Thoracic aorta (tissue), 2 donors: ENCODE data around the gene CTRB1. TPM values are rescaled to one million over a fixed set of nuclear protein-coding genes. Genes with fewer than 3 reads are reported as not detected.
"Not testable (repeated sequence)": the region's sequence is repeated elsewhere in the genome, so short reads cannot be mapped to it uniquely, and the experiment has no call there.

Experiments used
- ATAC-seq: fragments of 150-250 bp; one replicate; pipeline ENCODE4 v1.8.0; 2017; ENCODE audit warnings: low read depth; ENCODE audit not compliant: insufficient number of reproducible peaks, low FRiP score
- DNase-seq: peaks from one replicate; pipeline ENCODE4 v3.0.0-alpha.2; 2020; ENCODE audit warnings: low spot score
- H3K27ac ChIP-seq, 2 donors: fragments of 200-600 bp; sonication (generic); 1 replicate in 1 of 2; 2 replicates in 1 of 2; pipeline ENCODE4 v1.5.1; 2016; ENCODE audit warnings: mild to moderate bottlenecking in 2 of 2, moderate library complexity in 2 of 2
- H3K27me3 ChIP-seq: fragments of 200-600 bp; sonication (generic); replicated peaks from 2 replicates; pipeline ENCODE4 v1.6.0; 2016; ENCODE audit warnings: mild to moderate bottlenecking; ENCODE audit not compliant: insufficient read depth
- H3K36me3 ChIP-seq: fragments of 200-600 bp; sonication (generic); one replicate; pipeline ENCODE4 v1.5.1; 2016
- H3K4me1 ChIP-seq, 2 donors: fragments of 200-600 bp; sonication (generic); 1 replicate in 1 of 2; 2 replicates in 1 of 2; pipeline versions ENCODE4 v1.5.1 to v1.6.0; 2016; ENCODE audit warnings: low read depth in 2 of 2, mild to moderate bottlenecking in 1 of 2; ENCODE audit not compliant: control insufficient read depth in 1 of 2
- H3K4me3 ChIP-seq: fragments of 200-600 bp; sonication (generic); 2 replicates; pipeline ENCODE4 v1.5.1; 2016; ENCODE audit warnings: mild to moderate bottlenecking
- H3K9me3 ChIP-seq: fragments of 200-600 bp; sonication (generic); 2 replicates; pipeline ENCODE4 v1.5.1; 2016
- CTCF ChIP-seq: fragments of 200-600 bp; sonication (generic); IDR thresholded peaks from one replicate; pipeline ENCODE4 v1.5.1; 2019; ENCODE audit warnings: antibody characterized with exemption
- total RNA-seq, 2 donors: library from RNA; depleted of rRNA; stranded (reverse); fragments of >200 nt; gene quantifications; one replicate each; pipeline versions ENCODE4 v1.1.0 to v1.2.3, GENCODE V29; 2016

Gene CTRB1
- total RNA-seq, 2 donors from 2014 or later = 4.9 to 9.3 TPM

GRCh38 chr16:75205961-75206748 is 12.6 kb upstream of the CTRB1 start:
- not testable (repeated sequence) for H3K9me3 ChIP-seq, ATAC-seq, H3K4me3 ChIP-seq, H3K27ac ChIP-seq, H3K27me3 ChIP-seq, DNase-seq, H3K36me3 ChIP-seq, H3K4me1 ChIP-seq

- H3K36me3 ChIP-seq = no peaks in the 10 kb centered on the region
- ATAC-seq (no peak), DNase-seq (no peak)
- no peak within 1 kb of the TSS for H3K27ac ChIP-seq
- no peaks in the 10 kb centered on the region for H3K9me3 ChIP-seq
- H3K4me3 ChIP-seq = no peak within 1 kb of the TSS
- TF ChIP-seq CTCF = no peak
- H3K27me3 ChIP-seq = no peaks in the 10 kb centered on the region
- no peaks in the 10 kb centered on the region for H3K4me1 ChIP-seq
Observed at GRCh38 chr16:75206749-75207451, 11.9 kb upstream of the CTRB1 start, which contains the start of gene CTRB2. CTRB2 (minus strand) TSS chr16:75207161; CDS start chr16:75207141, 20 bp downstream.

GRCh38 chr16:75207831-75208230 is 11.0 kb upstream of the CTRB1 start:
- Histone ChIP-seq H3K36me3 (no peaks in the 10 kb centered on the region), H3K27me3 (no peaks in the 10 kb centered on the region), H3K9me3 (no peaks in the 10 kb centered on the region), H3K4me1 (no peaks in the 10 kb centered on the region), H3K27ac (no peak overlapping the region), H3K4me3 (no peak overlapping the region)
- TF ChIP-seq CTCF = no peak
- DNase-seq = no peak
- no peak for ATAC-seq

- Histone ChIP-seq H3K9me3 (no peaks in the 10 kb centered on the region), H3K4me1 (no peaks in the 10 kb centered on the region), H3K4me3 (no peak overlapping the region), H3K27ac (no peak overlapping the region), H3K36me3 (no peaks in the 10 kb centered on the region), H3K27me3 (no peaks in the 10 kb centered on the region)
- DNase-seq (no peak), ATAC-seq (no peak)
- TF ChIP-seq CTCF = no peak
Observed at GRCh38 chr16:75208242-75208825, 10.5 kb upstream of the CTRB1 start.

GRCh38 chr16:75208861-75209505 is 9.8 kb upstream of the CTRB1 start:
- ATAC-seq = no peak
- Histone ChIP-seq H3K27ac (no peak overlapping the region), H3K4me3 (no peak overlapping the region), H3K4me1 (no peaks in the 10 kb centered on the region), H3K27me3 (no peaks in the 10 kb centered on the region), H3K36me3 (no peaks in the 10 kb centered on the region), H3K9me3 (no peaks in the 10 kb centered on the region)
- DNase-seq = no peak
- TF ChIP-seq CTCF = no peak

GRCh38 chr16:75209514-75209913 is 9.3 kb upstream of the CTRB1 start:
- ATAC-seq, H3K9me3 ChIP-seq, DNase-seq, H3K27me3 ChIP-seq, H3K4me1 ChIP-seq, H3K27ac ChIP-seq, H3K36me3 ChIP-seq, H3K4me3 ChIP-seq: not testable (repeated sequence)
